Panc1 (cell line): ENCODE measurements around the gene RILPL1. TPM values are rescaled to one million over a fixed set of nuclear protein-coding genes. Genes with fewer than 3 reads are reported as not detected.
A peak's percentile ranks its signal among the peaks of the same experiment; 100 is the strongest.
"Not testable (repeated sequence)": the region's sequence is repeated elsewhere in the genome, so short reads cannot be mapped to it uniquely, and the experiment has no call there.

Source experiments
- ATAC-seq: fragments of 200-7000 bp; cut with Tn5 transposase; 2 replicates; pipeline ENCODE4 v1.9.1; 2020; ENCODE audit warnings: mild to moderate bottlenecking, moderate library complexity
- BruUV-seq: library from RNA; stranded (reverse); fragments of 400-500 nt; replicated peaks from 2 replicates; lab custom pipeline; 2021; lab: Mats Ljungman, UMichigan
- CTCF ChIA-PET: fragments of 300-600 bp; sonication (Branson Sonifier 250); formaldehyde crosslinking; loops from one replicate; lab custom pipeline; 2022; ENCODE audit warnings: antibody characterized with exemption; lab: Charles Lee
- POLR2A ChIA-PET: fragments of 300-600 bp; sonication (Branson Sonifier 250); formaldehyde crosslinking; loops from one replicate; lab custom pipeline; 2022; ENCODE audit warnings: antibody characterized with exemption; lab: Charles Lee
- DNase-seq: peaks from one replicate; pipeline ENCODE4 v3.0.0-alpha.2; 2010; ENCODE audit warnings: low read depth, low spot score
- H3K27ac ChIP-seq: 2 replicates; pipeline ENCODE4 v1.5.1; 2011; ENCODE audit warnings: mild to moderate bottlenecking, low read length, inconsistent platforms
- H3K27me3 ChIP-seq: fragments of 200-500 bp; sonication (Bioruptor generic); 2 replicates; pipeline ENCODE4 v1.6.0; 2014; ENCODE audit warnings: low read length, inconsistent platforms; ENCODE audit not compliant: control insufficient read depth, insufficient read depth
- H3K36me3 ChIP-seq: fragments of 200-500 bp; sonication (Bioruptor generic); 2 replicates; pipeline ENCODE4 v1.5.1; 2014; ENCODE audit warnings: inconsistent platforms, mild to moderate bottlenecking, low read length, moderate library complexity; ENCODE audit not compliant: control insufficient read depth, insufficient read depth
- H3K4me1 ChIP-seq: 2 replicates; pipeline ENCODE4 v1.5.1; 2011; ENCODE audit warnings: inconsistent platforms, mild to moderate bottlenecking, low read length, moderate library complexity; ENCODE audit not compliant: control insufficient read depth, insufficient read depth
- H3K4me3 ChIP-seq, 2 experiments: 2 replicates each; pipeline ENCODE4 v1.5.1; 2011 to 2012; ENCODE audit warnings: low read depth in 2 of 2, low read length in 2 of 2, mild to moderate bottlenecking in 2 of 2, inconsistent platforms in 1 of 2, moderate library complexity in 1 of 2
- H3K9me3 ChIP-seq: fragments of 200-500 bp; sonication (Bioruptor generic); 2 replicates; pipeline ENCODE4 v1.5.1; 2014; ENCODE audit warnings: low read depth, mild to moderate bottlenecking, inconsistent platforms, low read length, moderate library complexity; ENCODE audit not compliant: control insufficient read depth, insufficient read depth
- CTCF ChIP-seq: fragments of 450-650 bp; IDR thresholded peaks from 2 replicates; pipeline ENCODE4 v1.5.1; 2017; ENCODE audit warnings: mild to moderate bottlenecking
- POLR2AphosphoS5 ChIP-seq: IDR thresholded peaks from 2 replicates; pipeline ENCODE4 v1.6.1; 2012; ENCODE audit warnings: mild to moderate bottlenecking, low read depth, low read length, moderate library complexity
- REST ChIP-seq, 2 experiments: IDR thresholded peaks; 2 replicates each; pipeline ENCODE4 v1.6.1; 2011 to 2012; ENCODE audit warnings: low read depth in 2 of 2, control low read depth in 1 of 2, low read length in 1 of 2, mild to moderate bottlenecking in 1 of 2, moderate library complexity in 1 of 2; ENCODE audit not compliant: insufficient read depth in 1 of 2
- SIN3A ChIP-seq: IDR thresholded peaks from 2 replicates; pipeline ENCODE4 v1.6.1; 2012; ENCODE audit warnings: low read depth, mild to moderate bottlenecking, low read length, moderate library complexity, borderline replicate concordance; ENCODE audit not compliant: insufficient read depth
- TCF7L2 ChIP-seq: IDR thresholded peaks from 2 replicates; pipeline ENCODE4 v1.6.1; 2011; ENCODE audit warnings: mild to moderate bottlenecking, low read depth, low read length, inconsistent platforms
- in situ Hi-C: cut with HindIII; loops from 2 replicates; pipeline ENCODE4 v1.10.0; 2016; ENCODE audit warnings: low sequenced_read_pairs, low pct_unique_long_range_greater_than_20kb
- intact Hi-C: fragments of 100-400 bp; cut with micrococcal nuclease; formaldehyde crosslinking; loops from one replicate; pipeline ENCODE4 v1.10.0; 2022; ENCODE audit not compliant: unreplicated experiment
- total RNA-seq: library from RNA; stranded (reverse); gene quantifications from one replicate; pipeline ENCODE4 v1.2.1, GENCODE V29; 2021; ENCODE audit not compliant: unreplicated experiment

RILPL1 gene
- total RNA-seq, 1 experiment from 2014 or later, result 16.2 TPM

GRCh38 chr12:123465084-123465483, 68.4 kb downstream of the RILPL1 start:
- DNase-seq (no peak), ATAC-seq (no peak)
- in situ Hi-C loops, result no loop called here
- H3K9me3 ChIP-seq, result no peaks in the 10 kb centered on the region
- H3K36me3 ChIP-seq, result no peaks in the 10 kb centered on the region
- ChIA-PET CTCF (no interaction called here), POLR2A (interaction anchor here (0.6 kb wide), 1 partner anchor 246 kb away, joined by 10 read pairs; no protein-coding TSS in a partner anchor)
- no peak overlapping the region for H3K27ac ChIP-seq
- H3K27me3 ChIP-seq, result no peaks in the 10 kb centered on the region
- BruUV-seq, result no TSS peak
- TF ChIP-seq CTCF (no peak), SIN3A (no peak), REST (IDR thresholded peaks at IDR 0.05; ENCODE audit: insufficient read depth in 1 of 2, low read depth in 2 of 2, low read length in 1 of 2) (no peak), POLR2AphosphoS5 (no peak)
- H3K4me1 ChIP-seq, result no peaks in the 10 kb centered on the region
- H3K4me3 ChIP-seq, result no peak overlapping the region
- intact Hi-C loops, result no loop called here

GRCh38 chr12:123463174-123463573, 70.3 kb downstream of the RILPL1 start:
- intact Hi-C loops, BruUV-seq, CTCF ChIA-PET, ATAC-seq, H3K36me3 ChIP-seq, in situ Hi-C loops, DNase-seq, H3K9me3 ChIP-seq, H3K27ac ChIP-seq, H3K4me1 ChIP-seq, H3K4me3 ChIP-seq, H3K27me3 ChIP-seq: not testable (repeated sequence)
- POLR2A ChIA-PET, result interaction anchor here (0.7 kb wide), 1 partner anchor 58 kb away, joined by 3 read pairs; no protein-coding TSS in a partner anchor

GRCh38 chr12:123457980-123458779, 75.3 kb downstream of the RILPL1 start, which contains the start of gene SNRNP35:
TSS of gene SNRNP35 (plus strand) at chr12:123458139. CDS start at chr12:123465541, 7,402 bp downstream.
- BruUV-seq, result no TSS peak
- TF ChIP-seq REST (IDR thresholded peaks at IDR 0.05; ENCODE audit: insufficient read depth in 1 of 2, low read depth in 2 of 2, low read length in 1 of 2), result no peak
- TF ChIP-seq CTCF, result no peak
- TF ChIP-seq POLR2AphosphoS5, result peak; percentile 78
- no peak for TF ChIP-seq SIN3A
- 0 out of 2 replicates have a peak, but pooled peaks have one; percentile 13 for TF ChIP-seq TCF7L2
- H3K4me3 ChIP-seq, result peak within 1 kb of the TSS; percentile 65 to 68
- peak within 1 kb of the TSS; percentile 86 for H3K27ac ChIP-seq
- no peaks in the 10 kb centered on the region for H3K36me3 ChIP-seq
- in situ Hi-C loops (no loop called here), intact Hi-C loops (no loop called here)
- CTCF ChIA-PET, result no interaction called here
- H3K27me3 ChIP-seq, result no peaks in the 10 kb centered on the region
- POLR2A ChIA-PET, result interaction anchor here (0.5 to 0.7 kb wide), 3 partner anchors 9 to 254 kb away, joined by 3 to 10 read pairs (median 4); partner anchors contain the start of gene ATP6V0A2
- DNase-seq, result no peak
- peak; percentile 92 for ATAC-seq
- no peaks in the 10 kb centered on the region for H3K4me1 ChIP-seq
- H3K9me3 ChIP-seq, result no peaks in the 10 kb centered on the region
